Hepatic stellate cell (primary cell): ENCODE measurements around the gene ZFAND6.
A peak's percentile ranks its signal among the peaks of the same experiment; 100 is the strongest.

ENCODE experiments used
- DNase-seq: peaks from one replicate; pipeline ENCODE4 v3.0.0; 2011; ENCODE audit warnings: low spot score

The ZFAND6 gene

GRCh38 chr15:80171787-80172186 is 112.3 kb downstream of the ZFAND6 start:
- DNase-seq: no peak

- no peak for DNase-seq
Measured at GRCh38 chr15:80172401-80172800, 112.9 kb downstream of the ZFAND6 start.

- peak; percentile 40 for DNase-seq
Measured at GRCh38 chr15:80173022-80173759, 113.7 kb downstream of the ZFAND6 start.

GRCh38 chr15:80174017-80174746 is 114.7 kb downstream of the ZFAND6 start:
- DNase-seq: peak; percentile 68

GRCh38 chr15:80175436-80175835 is 116.0 kb downstream of the ZFAND6 start:
- DNase-seq: no peak

GRCh38 chr15:80176443-80176842 is 117.0 kb downstream of the ZFAND6 start:
- DNase-seq: no peak

- DNase-seq: no peak
Measured at GRCh38 chr15:80177156-80177555, 117.7 kb downstream of the ZFAND6 start.

- peak; percentile 91 for DNase-seq
Measured at GRCh38 chr15:80179025-80179759, 119.7 kb downstream of the ZFAND6 start.

- no peak for DNase-seq
Measured at GRCh38 chr15:80179935-80180334, 120.5 kb downstream of the ZFAND6 start.

GRCh38 chr15:80180468-80180867 is 121.0 kb downstream of the ZFAND6 start:
- no peak for DNase-seq

GRCh38 chr15:80180986-80181385 is 121.5 kb downstream of the ZFAND6 start:
- DNase-seq: no peak

- peak; percentile 65 for DNase-seq
Measured at GRCh38 chr15:80182611-80183261, 123.3 kb downstream of the ZFAND6 start.

GRCh38 chr15:80183306-80183705 is 123.8 kb downstream of the ZFAND6 start:
- no peak for DNase-seq

- no peak for DNase-seq
Measured at GRCh38 chr15:80183886-80184285, 124.4 kb downstream of the ZFAND6 start.

- DNase-seq: no peak
Measured at GRCh38 chr15:80184554-80184953, 125.1 kb downstream of the ZFAND6 start.

- DNase-seq: no peak
Measured at GRCh38 chr15:80185152-80185551, 125.7 kb downstream of the ZFAND6 start.

GRCh38 chr15:80186066-80186465 is 126.6 kb downstream of the ZFAND6 start:
- DNase-seq: no peak

- DNase-seq: no peak
Measured at GRCh38 chr15:80186597-80186996, 127.1 kb downstream of the ZFAND6 start.
